Kidney epithelial cell (primary cell): Measurements from ENCODE around the gene PKLR. TPM values are rescaled to one million over a fixed set of nuclear protein-coding genes. Genes with fewer than 3 reads are reported as not detected.
A peak's percentile ranks its signal among the peaks of the same experiment; 100 is the strongest.

Experiments used
- DNase-seq: peaks from one replicate; pipeline ENCODE4 v3.0.0-alpha.2; 2010; ENCODE audit warnings: low read depth
- H3K27me3 ChIP-seq: 2 replicates; pipeline ENCODE4 v1.6.0; 2011; ENCODE audit warnings: low read length; ENCODE audit not compliant: control insufficient read depth, insufficient read depth
- H3K36me3 ChIP-seq: 2 replicates; pipeline ENCODE4 v1.5.1; 2011; ENCODE audit warnings: low read length; ENCODE audit not compliant: control insufficient read depth, insufficient read depth
- H3K4me3 ChIP-seq: 2 replicates; pipeline ENCODE4 v1.5.1; 2011; ENCODE audit warnings: low read depth, mild to moderate bottlenecking, control low read depth, low read length
- total RNA-seq: library from RNA; depleted of rRNA; stranded (reverse); fragments of >200 nt; gene quantifications from 2 replicates; pipeline ENCODE4 v1.2.3, GENCODE V29; 2015
- TF ChIP-seq, protein P1 (sequence below): IDR thresholded peaks from 2 replicates; pipeline ENCODE4 v1.5.1; 2011; ENCODE audit warnings: mild to moderate bottlenecking, moderate library complexity, low read length, control low read depth, inconsistent platforms; ENCODE audit not compliant: insufficient read depth, poor library complexity, severe bottlenecking

Gene PKLR
- total RNA-seq, 1 donor from 2014 or later, result not detected

GRCh38 chr1:155320252-155320651 lies 19.0 kb upstream of the PKLR start:
- DNase-seq, result no peak
- no peak overlapping the region for H3K4me3 ChIP-seq
- TF ChIP-seq, protein P1, sequence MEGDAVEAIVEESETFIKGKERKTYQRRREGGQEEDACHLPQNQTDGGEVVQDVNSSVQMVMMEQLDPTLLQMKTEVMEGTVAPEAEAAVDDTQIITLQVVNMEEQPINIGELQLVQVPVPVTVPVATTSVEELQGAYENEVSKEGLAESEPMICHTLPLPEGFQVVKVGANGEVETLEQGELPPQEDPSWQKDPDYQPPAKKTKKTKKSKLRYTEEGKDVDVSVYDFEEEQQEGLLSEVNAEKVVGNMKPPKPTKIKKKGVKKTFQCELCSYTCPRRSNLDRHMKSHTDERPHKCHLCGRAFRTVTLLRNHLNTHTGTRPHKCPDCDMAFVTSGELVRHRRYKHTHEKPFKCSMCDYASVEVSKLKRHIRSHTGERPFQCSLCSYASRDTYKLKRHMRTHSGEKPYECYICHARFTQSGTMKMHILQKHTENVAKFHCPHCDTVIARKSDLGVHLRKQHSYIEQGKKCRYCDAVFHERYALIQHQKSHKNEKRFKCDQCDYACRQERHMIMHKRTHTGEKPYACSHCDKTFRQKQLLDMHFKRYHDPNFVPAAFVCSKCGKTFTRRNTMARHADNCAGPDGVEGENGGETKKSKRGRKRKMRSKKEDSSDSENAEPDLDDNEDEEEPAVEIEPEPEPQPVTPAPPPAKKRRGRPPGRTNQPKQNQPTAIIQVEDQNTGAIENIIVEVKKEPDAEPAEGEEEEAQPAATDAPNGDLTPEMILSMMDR, result no peak
- H3K36me3 ChIP-seq, result peaks cover 4% of the 10 kb centered on the region
- H3K27me3 ChIP-seq, result no peaks in the 10 kb centered on the region

DNA sequence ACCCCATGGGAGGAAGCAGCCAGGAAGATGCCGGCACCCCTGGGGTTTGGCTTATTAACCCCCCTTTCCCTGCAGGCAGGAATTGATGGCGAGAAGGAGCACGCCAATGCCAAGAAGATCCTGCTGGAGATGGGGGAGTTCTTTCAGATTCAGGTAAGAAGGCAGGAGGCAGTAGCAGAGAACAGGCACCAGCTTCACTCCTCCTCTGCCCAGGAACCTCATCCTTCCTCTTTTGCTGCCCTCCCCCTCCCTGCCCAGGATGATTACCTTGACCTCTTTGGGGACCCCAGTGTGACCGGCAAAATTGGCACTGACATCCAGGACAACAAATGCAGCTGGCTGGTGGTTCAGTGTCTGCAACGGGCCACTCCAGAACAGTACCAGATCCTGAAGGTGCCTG lies 18.3 kb upstream of the PKLR start:
- Histone ChIP-seq H3K27me3 (no peaks in the 10 kb centered on the region), H3K4me3 (no peak overlapping the region), H3K36me3 (peaks cover 5% of the 10 kb centered on the region)
- DNase-seq, result no peak
- TF ChIP-seq, protein P1, result no peak

DNA sequence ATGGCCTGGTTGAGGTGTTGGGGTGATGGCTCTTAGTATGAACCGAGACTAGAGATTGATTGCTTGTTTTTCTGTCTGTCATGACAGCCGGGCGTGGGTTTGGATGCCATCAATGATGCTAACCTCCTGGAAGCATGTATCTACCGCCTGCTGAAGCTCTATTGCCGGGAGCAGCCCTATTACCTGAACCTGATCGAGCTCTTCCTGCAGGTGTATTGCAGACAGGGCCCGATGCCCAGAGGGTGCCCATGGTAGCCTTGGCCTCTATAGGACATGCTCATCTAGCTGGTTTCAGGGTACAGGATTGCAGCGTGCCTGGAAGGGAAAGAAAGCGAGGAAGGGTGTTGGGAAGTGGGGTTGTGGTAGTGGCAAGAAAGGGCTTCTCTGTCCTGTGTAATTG lies 16.8 kb upstream of the PKLR start:
- Histone ChIP-seq H3K27me3 (no peaks in the 10 kb centered on the region), H3K4me3 (no peak overlapping the region), H3K36me3 (peaks cover 8% of the 10 kb centered on the region)
- TF ChIP-seq, protein P1, result no peak
- DNase-seq, result no peak

DNA sequence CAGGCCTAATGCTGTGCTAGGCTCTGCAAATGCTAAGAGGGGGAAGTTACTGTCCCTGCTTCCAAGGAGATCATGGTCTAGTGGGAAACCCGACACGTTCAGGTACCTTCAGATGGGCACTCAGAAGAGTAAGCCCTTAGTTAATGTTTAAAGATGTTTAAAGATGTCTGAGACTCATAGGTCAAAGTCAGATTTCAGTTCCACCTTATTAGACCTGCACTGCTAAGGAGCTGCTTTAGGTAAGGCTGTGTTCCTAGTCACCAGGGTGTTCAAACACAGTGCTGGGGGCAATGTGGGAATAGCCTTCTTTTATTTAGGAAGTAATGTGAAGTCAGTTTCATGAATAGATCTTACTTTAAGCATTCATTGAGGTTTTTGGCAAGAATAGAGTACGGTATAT lies 15.7 kb upstream of the PKLR start:
- Histone ChIP-seq H3K4me3 (no peak overlapping the region), H3K27me3 (no peaks in the 10 kb centered on the region), H3K36me3 (peaks cover 9% of the 10 kb centered on the region)
- no peak for DNase-seq
- TF ChIP-seq, protein P1, result no peak

DNA sequence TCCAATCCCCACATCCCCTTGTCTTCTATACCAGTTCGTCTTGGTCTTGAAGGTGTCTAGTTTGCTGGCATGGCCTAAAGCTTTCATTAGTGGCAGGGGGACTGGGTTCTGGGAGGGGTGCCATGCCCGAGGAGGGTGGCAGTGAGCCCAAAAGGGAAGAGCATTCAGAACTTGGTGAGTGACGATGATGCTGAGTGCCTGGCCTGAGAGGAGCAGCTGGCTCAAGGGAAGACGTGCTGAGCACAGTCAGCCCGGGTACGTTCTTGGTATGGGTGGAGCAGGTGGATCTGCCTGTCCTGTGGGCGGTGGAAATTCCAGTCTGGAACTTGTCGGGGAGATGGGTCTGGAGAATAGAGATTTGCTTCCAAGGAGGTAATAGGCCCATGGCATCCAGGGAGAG lies 12.0 kb upstream of the PKLR start:
- no peak for DNase-seq

GRCh38 chr1:155309423-155310021 lies 8.3 kb upstream of the PKLR start:
- TF ChIP-seq, protein P1, result no peak
- DNase-seq, result no peak
- H3K4me3 ChIP-seq, result peak overlapping the region; percentile 84

More for the DNA sequence above, 12.0 kb upstream of the PKLR start:
- Histone ChIP-seq H3K27me3 (no peaks in the 10 kb centered on the region), H3K36me3 (peaks cover 7% of the 10 kb centered on the region), H3K4me3 (no peak overlapping the region)
- TF ChIP-seq, protein P1, result no peak

More at GRCh38 chr1:155309423-155310021, 8.3 kb upstream of the PKLR start:
- H3K27me3 ChIP-seq, result no peaks in the 10 kb centered on the region
- H3K36me3 ChIP-seq, result peaks cover 4% of the 10 kb centered on the region
